ENCODE data around the gene TTLL5. TPM values are rescaled to one million over a fixed set of nuclear protein-coding genes. Genes with fewer than 3 reads are reported as not detected.

Gene TTLL5
- polyA plus RNA-seq, 3 donors, result 4.2 to 7.2 (median 4.7) TPM

DNA sequence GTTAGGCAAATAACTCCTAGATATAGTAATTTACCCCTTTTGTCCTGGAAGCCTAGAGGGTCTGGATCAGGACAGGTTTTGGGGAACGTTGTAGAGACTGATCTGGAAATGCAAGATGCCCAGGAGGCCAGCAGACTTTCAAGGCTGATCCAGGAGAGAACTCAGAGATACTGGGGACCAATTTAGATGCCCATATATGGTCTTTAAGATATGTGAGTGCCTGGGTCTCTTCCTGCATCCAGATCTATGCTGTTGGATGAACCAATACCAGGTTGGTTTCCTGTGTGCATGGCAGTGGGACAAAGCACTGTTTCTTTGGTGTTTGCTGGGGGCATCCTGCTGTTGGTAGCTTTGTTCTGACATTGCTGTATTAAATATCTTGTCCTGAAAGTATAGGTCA is 5.8 kb upstream of the TTLL5 start:
- no peaks in the 10 kb centered on the region for H3K9me3 ChIP-seq (replicated peaks in 1 of 2; ENCODE audit: control insufficient read depth in 1 of 2, insufficient read depth in 1 of 2, low read length in 2 of 2)
- 0% methylated on average over 1 of the region's 1 CpG for WGBS (ENCODE audit: insufficient coverage)
- no peak overlapping the region for H3K4me2 ChIP-seq (replicated peaks; ENCODE audit: extremely low read depth, low read length, poor library complexity, severe bottlenecking)
- H4K20me1 ChIP-seq (ENCODE audit: insufficient read depth, low read length), result no peaks in the 10 kb centered on the region
- no peak for DNase-seq
- H3K4me3 Mint-ChIP-seq, result no peak overlapping the region
- peaks cover 27 to 54% of the 10 kb centered on the region in 2 donors for H3K36me3 Mint-ChIP-seq
- H3K79me2 ChIP-seq (ENCODE audit: insufficient read depth, low read length), result no peaks in the 10 kb centered on the region
- H3K9me3 Mint-ChIP-seq, result no peaks in the 10 kb centered on the region
- intact Hi-C loops (cut with micrococcal nuclease), result no loop called here
- no peaks in the 10 kb centered on the region for H3K27me3 ChIP-seq (ENCODE audit: control insufficient read depth in 2 of 2, insufficient read depth in 2 of 2, low read length in 2 of 2)
- H3K27ac Mint-ChIP-seq, result no peak overlapping the region
- no peak overlapping the region for H3K4me3 ChIP-seq (replicated peaks in 1 of 3; ENCODE audit: low read depth in 2 of 3, low read length in 3 of 3)
- H3K36me3 ChIP-seq (replicated peaks in 1 of 2; ENCODE audit: control insufficient read depth in 1 of 2, insufficient read depth in 2 of 2, low read length in 2 of 2), result peaks cover 20 to 47% of the 10 kb centered on the region in 2 donors
- TF ChIP-seq, protein P1, sequence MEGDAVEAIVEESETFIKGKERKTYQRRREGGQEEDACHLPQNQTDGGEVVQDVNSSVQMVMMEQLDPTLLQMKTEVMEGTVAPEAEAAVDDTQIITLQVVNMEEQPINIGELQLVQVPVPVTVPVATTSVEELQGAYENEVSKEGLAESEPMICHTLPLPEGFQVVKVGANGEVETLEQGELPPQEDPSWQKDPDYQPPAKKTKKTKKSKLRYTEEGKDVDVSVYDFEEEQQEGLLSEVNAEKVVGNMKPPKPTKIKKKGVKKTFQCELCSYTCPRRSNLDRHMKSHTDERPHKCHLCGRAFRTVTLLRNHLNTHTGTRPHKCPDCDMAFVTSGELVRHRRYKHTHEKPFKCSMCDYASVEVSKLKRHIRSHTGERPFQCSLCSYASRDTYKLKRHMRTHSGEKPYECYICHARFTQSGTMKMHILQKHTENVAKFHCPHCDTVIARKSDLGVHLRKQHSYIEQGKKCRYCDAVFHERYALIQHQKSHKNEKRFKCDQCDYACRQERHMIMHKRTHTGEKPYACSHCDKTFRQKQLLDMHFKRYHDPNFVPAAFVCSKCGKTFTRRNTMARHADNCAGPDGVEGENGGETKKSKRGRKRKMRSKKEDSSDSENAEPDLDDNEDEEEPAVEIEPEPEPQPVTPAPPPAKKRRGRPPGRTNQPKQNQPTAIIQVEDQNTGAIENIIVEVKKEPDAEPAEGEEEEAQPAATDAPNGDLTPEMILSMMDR (IDR thresholded peaks at IDR 0.05), result no peak
- no peak overlapping the region for H2AFZ ChIP-seq (ENCODE audit: insufficient read depth, low read depth, low read length, poor library complexity, severe bottlenecking)
- H3K9ac ChIP-seq (ENCODE audit: insufficient read depth, low read length, poor library complexity, severe bottlenecking), result no peak overlapping the region
- peaks cover 10% of the 10 kb centered on the region for H3K4me1 Mint-ChIP-seq
- H3K27ac ChIP-seq (ENCODE audit: low read depth in 1 of 2, low read length in 2 of 2), result no peak overlapping the region
- peaks cover 3 to 5% of the 10 kb centered on the region in 2 donors for H3K4me1 ChIP-seq (ENCODE audit: control insufficient read depth in 1 of 2, insufficient read depth in 2 of 2, low read length in 2 of 2)
- H3K27me3 Mint-ChIP-seq (ENCODE audit: low read depth in 3 of 3), result no peaks in the 10 kb centered on the region

DNA sequence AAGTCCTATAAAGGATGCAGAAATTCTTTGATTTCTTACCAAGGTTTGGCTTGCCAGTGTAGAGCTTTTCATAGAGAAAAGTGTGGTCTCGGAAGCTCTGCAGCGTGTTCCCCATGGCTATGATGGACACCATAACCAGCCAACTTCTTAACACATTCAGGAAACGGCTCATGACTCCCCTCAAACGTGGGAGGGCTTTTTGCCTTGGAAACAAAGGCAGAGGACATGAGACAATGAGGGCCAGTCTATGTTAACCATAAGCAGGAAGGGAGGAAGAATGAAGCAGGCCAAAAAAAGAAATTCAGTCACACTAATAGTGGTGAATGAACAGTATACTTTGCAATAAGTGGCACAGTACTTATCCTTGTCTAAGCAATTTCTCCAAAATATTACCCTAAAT is 3.7 kb upstream of the TTLL5 start:
- H3K27ac Mint-ChIP-seq, result peak overlapping the region in 1 of 7 donors; percentile 54
- H3K4me3 Mint-ChIP-seq, result no peak overlapping the region
- peaks cover 19% of the 10 kb centered on the region for H3K4me1 Mint-ChIP-seq
- H4K20me1 ChIP-seq (ENCODE audit: insufficient read depth, low read length), result no peaks in the 10 kb centered on the region
- no peak overlapping the region for H3K27ac ChIP-seq (ENCODE audit: low read depth in 1 of 2, low read length in 2 of 2)
- no peak overlapping the region for H3K4me3 ChIP-seq (replicated peaks in 1 of 3; ENCODE audit: low read depth in 2 of 3, low read length in 3 of 3)
- intact Hi-C loops (cut with micrococcal nuclease), result no loop called here
- no peak overlapping the region for H2AFZ ChIP-seq (ENCODE audit: insufficient read depth, low read depth, low read length, poor library complexity, severe bottlenecking)
- H3K9me3 ChIP-seq (replicated peaks in 1 of 2; ENCODE audit: control insufficient read depth in 1 of 2, insufficient read depth in 1 of 2, low read length in 2 of 2), result no peaks in the 10 kb centered on the region
- no peaks in the 10 kb centered on the region for H3K9me3 Mint-ChIP-seq
- H3K4me1 ChIP-seq (ENCODE audit: control insufficient read depth in 1 of 2, insufficient read depth in 2 of 2, low read length in 2 of 2), result peaks cover 12 to 18% of the 10 kb centered on the region in 2 donors
- peaks cover 2 to 27% of the 10 kb centered on the region in 2 donors for H3K36me3 ChIP-seq (replicated peaks in 1 of 2; ENCODE audit: control insufficient read depth in 1 of 2, insufficient read depth in 2 of 2, low read length in 2 of 2)
- H3K27me3 Mint-ChIP-seq (ENCODE audit: low read depth in 3 of 3), result peaks cover 0 to 1% (median 0%) of the 10 kb centered on the region in 3 donors
- no peaks in the 10 kb centered on the region for H3K27me3 ChIP-seq (ENCODE audit: control insufficient read depth in 2 of 2, insufficient read depth in 2 of 2, low read length in 2 of 2)
- 100% methylated on average over 1 of the region's 4 CpGs for WGBS (ENCODE audit: insufficient coverage)
- H3K9ac ChIP-seq (ENCODE audit: insufficient read depth, low read length, poor library complexity, severe bottlenecking), result no peak overlapping the region
- H3K4me2 ChIP-seq (replicated peaks; ENCODE audit: extremely low read depth, low read length, poor library complexity, severe bottlenecking), result no peak overlapping the region
- DNase-seq, result no peak
- H3K36me3 Mint-ChIP-seq, result peaks cover 13 to 33% of the 10 kb centered on the region in 2 donors
- TF ChIP-seq, protein P1 (IDR thresholded peaks at IDR 0.05), result no peak
- H3K79me2 ChIP-seq (ENCODE audit: insufficient read depth, low read length), result peaks cover 7% of the 10 kb centered on the region

Data from CD14-positive monocyte (primary cell).